HG03135 (cell line): Measurements from ENCODE around the gene GARIN6.
A peak's percentile ranks its signal among the peaks of the same experiment; 100 is the strongest.
"Not testable (repeated sequence)": the region's sequence is repeated elsewhere in the genome, so short reads cannot be mapped to it uniquely, and the experiment has no call there.

ENCODE experiments used
- ATAC-seq: cut with Tn5 transposase; IDR thresholded peaks from one replicate; pipeline ENCODE4 v1.9.1; 2021; ENCODE audit warnings: mild to moderate bottlenecking, moderate library complexity; ENCODE audit not compliant: unreplicated experiment

The GARIN6 gene

GRCh38 chr12:99647453-99647852 is at the start of gene GARIN6:
Gene GARIN6, plus strand, starts transcription at chr12:99647753. Its CDS starts 422 bp downstream, at chr12:99648175.
- ATAC-seq = no peak

GRCh38 chr12:99598785-99599184 is 48.8 kb upstream of the GARIN6 start:
- no peak for ATAC-seq

- peak; percentile 97 for ATAC-seq
These were observed 47.2 kb upstream of the GARIN6 start for GRCh38 chr12:99600388-99600787.

- ATAC-seq = no peak
These were observed 37.9 kb upstream of the GARIN6 start for GRCh38 chr12:99609455-99610181.

- ATAC-seq = no peak
These were observed 36.4 kb upstream of the GARIN6 start for GRCh38 chr12:99611117-99611516.

- no peak for ATAC-seq
These were observed 36.0 kb upstream of the GARIN6 start for GRCh38 chr12:99611599-99611998.

GRCh38 chr12:99618657-99619056 is 28.9 kb upstream of the GARIN6 start:
- ATAC-seq = no peak

- ATAC-seq = peak; percentile 91
These were observed 28.0 kb upstream of the GARIN6 start for GRCh38 chr12:99619389-99620158.

GRCh38 chr12:99620159-99620479 is 27.4 kb upstream of the GARIN6 start:
- ATAC-seq = no peak

- not testable (repeated sequence) for ATAC-seq
These were observed 23.0 kb upstream of the GARIN6 start for GRCh38 chr12:99624591-99624990.

GRCh38 chr12:99627459-99627858 is 20.1 kb upstream of the GARIN6 start:
- no peak for ATAC-seq

GRCh38 chr12:99644629-99645028 is 2.9 kb upstream of the GARIN6 start:
- no peak for ATAC-seq

GRCh38 chr12:99648183-99648582 is 630 bp downstream of the GARIN6 start:
- ATAC-seq = no peak

GRCh38 chr12:99649551-99649950 is 2.0 kb downstream of the GARIN6 start:
- ATAC-seq = no peak

GRCh38 chr12:99658671-99659349 is 11.3 kb downstream of the GARIN6 start:
- no peak for ATAC-seq

- no peak for ATAC-seq
These were observed 23.1 kb downstream of the GARIN6 start for GRCh38 chr12:99670635-99671034.

GRCh38 chr12:99680276-99680675 is 32.7 kb downstream of the GARIN6 start:
- no peak for ATAC-seq

GRCh38 chr12:99686142-99686541 is 38.6 kb downstream of the GARIN6 start:
- ATAC-seq = no peak

- ATAC-seq = no peak
These were observed 47.5 kb downstream of the GARIN6 start for GRCh38 chr12:99695050-99695449.
